AG09319 (cell line): ENCODE measurements around the gene DLG1.

Source experiments
- DNase-seq: peaks from one replicate; pipeline ENCODE4 v3.0.0-alpha.2; 2010; ENCODE audit warnings: low read depth; ENCODE audit errors: extremely low read depth
- TF ChIP-seq, protein P1 (sequence below): IDR thresholded peaks from 2 replicates; pipeline ENCODE4 v1.5.1; 2011; ENCODE audit warnings: low read depth, mild to moderate bottlenecking, inconsistent platforms, low read length, moderate library complexity

DLG1 gene

GRCh38 chr3:197234947-197235914 lies 63.2 kb downstream of the DLG1 start:
- no peak for DNase-seq
- TF ChIP-seq, protein P1, sequence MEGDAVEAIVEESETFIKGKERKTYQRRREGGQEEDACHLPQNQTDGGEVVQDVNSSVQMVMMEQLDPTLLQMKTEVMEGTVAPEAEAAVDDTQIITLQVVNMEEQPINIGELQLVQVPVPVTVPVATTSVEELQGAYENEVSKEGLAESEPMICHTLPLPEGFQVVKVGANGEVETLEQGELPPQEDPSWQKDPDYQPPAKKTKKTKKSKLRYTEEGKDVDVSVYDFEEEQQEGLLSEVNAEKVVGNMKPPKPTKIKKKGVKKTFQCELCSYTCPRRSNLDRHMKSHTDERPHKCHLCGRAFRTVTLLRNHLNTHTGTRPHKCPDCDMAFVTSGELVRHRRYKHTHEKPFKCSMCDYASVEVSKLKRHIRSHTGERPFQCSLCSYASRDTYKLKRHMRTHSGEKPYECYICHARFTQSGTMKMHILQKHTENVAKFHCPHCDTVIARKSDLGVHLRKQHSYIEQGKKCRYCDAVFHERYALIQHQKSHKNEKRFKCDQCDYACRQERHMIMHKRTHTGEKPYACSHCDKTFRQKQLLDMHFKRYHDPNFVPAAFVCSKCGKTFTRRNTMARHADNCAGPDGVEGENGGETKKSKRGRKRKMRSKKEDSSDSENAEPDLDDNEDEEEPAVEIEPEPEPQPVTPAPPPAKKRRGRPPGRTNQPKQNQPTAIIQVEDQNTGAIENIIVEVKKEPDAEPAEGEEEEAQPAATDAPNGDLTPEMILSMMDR, result no peak

GRCh38 chr3:197231321-197231720 lies 67.1 kb downstream of the DLG1 start:
- TF ChIP-seq, protein P1, result no peak
- DNase-seq, result no peak

DNA sequence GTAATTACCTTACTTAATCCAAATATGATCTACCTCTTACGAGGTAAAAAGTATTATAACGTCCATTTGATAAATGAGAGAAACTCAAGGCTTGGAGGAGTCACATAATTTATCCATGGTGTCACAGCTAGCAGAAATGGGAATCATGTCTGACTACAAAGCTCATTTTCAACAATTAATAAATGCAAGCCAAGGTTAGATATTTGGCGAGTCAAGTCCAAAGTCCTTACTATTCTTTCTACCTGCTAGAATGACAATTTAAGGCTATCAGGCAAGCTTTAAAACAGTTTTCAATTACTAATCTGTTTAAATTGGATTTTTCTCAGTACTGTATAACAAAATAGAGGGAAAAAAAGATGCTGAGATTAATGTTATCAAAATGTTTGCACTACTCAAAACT lies 68.6 kb downstream of the DLG1 start:
- DNase-seq, result no peak
- TF ChIP-seq, protein P1, result no peak

- DNase-seq, result no peak
- TF ChIP-seq, protein P1, result no peak
Observed at GRCh38 chr3:197229178-197229577, 69.2 kb downstream of the DLG1 start.

DNA sequence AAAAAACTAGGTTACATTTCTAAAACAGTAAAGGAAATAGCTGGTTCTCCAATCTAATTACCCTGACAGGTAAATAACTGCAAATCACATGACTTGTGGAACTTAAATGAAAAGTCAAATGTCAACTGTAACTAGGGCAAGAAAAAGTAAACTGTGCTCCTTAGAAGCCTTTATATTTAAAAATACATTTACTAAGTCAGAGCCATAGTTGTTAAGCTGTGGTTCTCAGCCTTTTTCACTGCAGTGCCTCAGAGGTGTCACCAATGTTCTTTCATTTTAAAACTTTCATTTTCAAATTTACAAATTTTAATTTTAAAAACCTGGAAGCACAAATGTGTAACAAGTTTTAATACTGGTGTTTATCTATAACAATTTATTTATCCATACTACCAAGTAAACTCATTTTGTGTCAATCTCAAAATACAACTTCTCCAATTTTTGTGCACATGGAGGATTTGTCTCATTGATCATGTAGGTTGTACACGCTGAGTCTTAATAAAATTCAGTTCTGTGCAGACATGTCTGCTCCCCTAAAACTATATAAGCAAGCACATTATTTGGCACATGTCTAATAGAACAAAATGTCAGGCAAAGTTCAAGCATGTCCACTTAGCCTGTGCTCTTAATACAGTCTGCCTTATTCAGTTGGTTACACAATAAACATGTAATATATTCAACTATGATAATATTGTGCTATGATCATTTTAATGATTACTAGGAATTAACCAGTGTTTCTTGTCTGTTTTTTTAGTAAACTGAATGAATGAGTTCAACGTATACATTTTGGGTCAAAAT lies 70.4 kb downstream of the DLG1 start:
- no peak for DNase-seq
- TF ChIP-seq, protein P1, result no peak

DNA sequence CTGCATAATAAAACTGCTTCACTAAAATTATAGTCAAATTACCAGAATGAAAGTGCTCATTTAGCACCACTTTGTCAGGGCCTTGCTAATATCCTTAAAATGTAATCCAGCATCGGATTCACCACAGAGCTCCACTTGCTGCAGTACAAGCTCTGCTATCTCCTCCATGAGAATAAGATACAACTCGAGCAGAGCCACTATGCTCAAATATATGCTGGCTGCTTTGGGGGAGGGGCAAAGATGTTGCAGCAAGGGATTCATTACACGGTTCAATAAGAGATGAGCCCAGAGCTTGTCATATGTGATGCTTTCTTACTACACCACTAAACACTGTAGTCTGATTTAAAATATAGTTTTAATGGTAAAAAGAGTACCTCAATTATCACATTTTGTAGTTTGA lies 72.2 kb downstream of the DLG1 start:
- TF ChIP-seq, protein P1, result no peak
- DNase-seq, result no peak

- DNase-seq, result no peak
- TF ChIP-seq, protein P1, result no peak
Observed at GRCh38 chr3:197225579-197225978, 72.8 kb downstream of the DLG1 start.
